Osteoblast (primary cell): ENCODE measurements around the gene CARD10. TPM values are rescaled to one million over a fixed set of nuclear protein-coding genes. Genes with fewer than 3 reads are reported as not detected.
A peak's percentile ranks its signal among the peaks of the same experiment; 100 is the strongest.

Experiments
- DNase-seq: peaks from one replicate; pipeline ENCODE4 v3.0.0; 2011; ENCODE audit warnings: low spot score, mixed read lengths; ENCODE audit not compliant: insufficient read length; ENCODE audit errors: missing footprints
- H2AFZ ChIP-seq: 2 replicates; pipeline ENCODE4 v1.6.0; 2011; ENCODE audit warnings: mild to moderate bottlenecking, low read length
- H3K27ac ChIP-seq: 2 replicates; pipeline ENCODE4 v1.5.1; 2011; ENCODE audit warnings: mild to moderate bottlenecking, low read depth, low read length, moderate library complexity
- H3K27me3 ChIP-seq: 2 replicates; pipeline ENCODE4 v1.6.0; 2012; ENCODE audit warnings: mild to moderate bottlenecking, control low read depth, inconsistent platforms, low read length, moderate library complexity; ENCODE audit not compliant: insufficient read depth
- H3K36me3 ChIP-seq: 2 replicates; pipeline ENCODE4 v1.5.1; 2011; ENCODE audit warnings: mild to moderate bottlenecking, low read length, control low read depth, moderate library complexity; ENCODE audit not compliant: insufficient read depth
- H3K4me1 ChIP-seq: 2 replicates; pipeline ENCODE4 v1.5.1; 2011; ENCODE audit warnings: mild to moderate bottlenecking, low read length, control low read depth, moderate library complexity; ENCODE audit not compliant: insufficient read depth
- H3K4me2 ChIP-seq: 2 replicates; pipeline ENCODE4 v1.6.0; 2011; ENCODE audit warnings: mild to moderate bottlenecking, low read length; ENCODE audit not compliant: insufficient read depth
- H3K4me3 ChIP-seq: fragments of 200-600 bp; sonication (generic); 3 replicates; pipeline ENCODE4 v1.5.1; 2012; ENCODE audit warnings: mild to moderate bottlenecking, low read length, inconsistent platforms; ENCODE audit not compliant: insufficient read depth
- H3K79me2 ChIP-seq: 2 replicates; pipeline ENCODE4 v1.6.0; 2012; ENCODE audit warnings: mild to moderate bottlenecking, low read length, control low read depth, inconsistent platforms; ENCODE audit not compliant: insufficient read depth
- H3K9me3 ChIP-seq: 2 replicates; pipeline ENCODE4 v1.5.1; 2011; ENCODE audit warnings: low read depth, low read length, control low read depth
- H4K20me1 ChIP-seq: 2 replicates; pipeline ENCODE4 v1.6.0; 2012; ENCODE audit warnings: mild to moderate bottlenecking, low read length, control low read depth; ENCODE audit not compliant: insufficient read depth
- CTCF ChIP-seq: IDR thresholded peaks from 2 replicates; pipeline ENCODE4 v1.5.1; 2011; ENCODE audit warnings: mild to moderate bottlenecking, low read depth, low read length, moderate library complexity; ENCODE audit errors: extremely low read depth
- total RNA-seq: library from RNA; depleted of rRNA; stranded (reverse); fragments of >200 nt; gene quantifications from 2 replicates; pipeline ENCODE4 v1.2.3, GENCODE V29; 2012

CARD10 gene
- total RNA-seq, 1 donor = 11.9 TPM

- Histone ChIP-seq H2AFZ (no peak overlapping the region), H3K79me2 (no peaks in the 10 kb centered on the region), H3K27ac (no peak overlapping the region), H4K20me1 (no peaks in the 10 kb centered on the region), H3K4me2 (no peak overlapping the region), H3K36me3 (no peaks in the 10 kb centered on the region), H3K9me3 (no peaks in the 10 kb centered on the region), H3K4me1 (peaks cover 4% of the 10 kb centered on the region), H3K4me3 (no peak overlapping the region), H3K27me3 (peaks cover 24% of the 10 kb centered on the region)
- TF ChIP-seq CTCF = no peak
- DNase-seq = peak; percentile 72
Observed at GRCh38 chr22:37476389-37477329, 42.6 kb downstream of the CARD10 start.

DNA sequence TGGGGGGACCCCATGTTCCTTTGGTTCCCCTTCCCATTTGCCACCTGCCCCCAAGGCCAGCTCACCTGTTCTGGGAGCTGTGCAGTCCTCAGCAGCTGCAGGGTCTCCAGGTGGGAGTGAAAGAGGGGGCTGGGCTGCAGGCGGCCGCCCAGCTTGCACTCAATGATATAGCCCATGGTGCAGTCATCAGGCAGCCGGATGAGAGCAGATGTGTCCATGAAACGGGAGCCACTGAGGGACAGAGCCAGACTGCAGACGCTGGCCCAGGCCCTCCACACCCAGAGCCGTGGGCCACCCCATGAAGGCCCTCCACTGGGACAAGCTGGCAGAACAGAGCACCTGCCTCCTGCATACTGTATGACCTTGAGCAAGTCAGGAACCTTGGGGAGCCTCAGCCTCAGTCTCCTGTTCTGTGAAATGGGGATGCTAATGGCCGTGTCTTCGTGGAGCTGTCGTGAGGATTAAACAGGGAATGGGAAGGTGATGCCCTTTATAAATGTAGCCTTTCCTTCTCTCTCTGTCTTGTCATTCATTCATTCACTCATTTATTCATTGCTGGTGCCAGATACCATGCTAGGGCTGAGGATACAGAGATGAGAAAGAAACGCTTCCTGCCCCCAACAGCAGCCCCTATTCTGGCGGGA, 44.6 kb downstream of the CARD10 start:
- Histone ChIP-seq H3K79me2 (no peaks in the 10 kb centered on the region), H3K36me3 (no peaks in the 10 kb centered on the region), H3K4me1 (peaks cover 4% of the 10 kb centered on the region), H3K9me3 (no peaks in the 10 kb centered on the region), H3K27ac (no peak overlapping the region), H3K27me3 (peaks cover 40% of the 10 kb centered on the region), H2AFZ (no peak overlapping the region), H3K4me3 (no peak overlapping the region), H3K4me2 (no peak overlapping the region), H4K20me1 (no peaks in the 10 kb centered on the region)
- no peak for TF ChIP-seq CTCF
- peak; percentile 73 for DNase-seq

- Histone ChIP-seq H3K27me3 (peaks cover 50% of the 10 kb centered on the region), H3K27ac (no peak overlapping the region), H3K36me3 (no peaks in the 10 kb centered on the region), H3K4me3 (no peak overlapping the region), H3K4me1 (peaks cover 4% of the 10 kb centered on the region), H2AFZ (no peak overlapping the region), H3K9me3 (no peaks in the 10 kb centered on the region), H3K79me2 (no peaks in the 10 kb centered on the region), H4K20me1 (no peaks in the 10 kb centered on the region), H3K4me2 (no peak overlapping the region)
- TF ChIP-seq CTCF = no peak
- DNase-seq = peak; percentile 66
Observed at GRCh38 chr22:37473437-37473946, 45.7 kb downstream of the CARD10 start.
